Measurements from ENCODE around the gene HLA-G. TPM values are rescaled to one million over a fixed set of nuclear protein-coding genes. Genes with fewer than 3 reads are reported as not detected.
"Not testable (repeated sequence)": the region's sequence is repeated elsewhere in the genome, so short reads cannot be mapped to it uniquely, and the experiment has no call there.

The HLA-G gene
- polyA plus RNA-seq (2013, experiment 1 of 2): not detected
- not detected for polyA plus RNA-seq (2013, experiment 2 of 2)

- H3K27me3 ChIP-seq (ENCODE audit: control insufficient read depth in 3 of 3, insufficient read depth in 3 of 3, low read depth in 1 of 3, low read length in 3 of 3): peaks cover 7 to 66% (median 34%) of the 10 kb centered on the region in 3 experiments
- no peak within 1 kb of the TSS for H4K8ac ChIP-seq (ENCODE audit: low read depth, low read length)
- H3K14ac ChIP-seq (ENCODE audit: low read length): peak within 1 kb of the TSS; percentile 64
- no peak within 1 kb of the TSS for H2BK15ac ChIP-seq (ENCODE audit: low read length)
- peak within 1 kb of the TSS; percentile 57 for H3K4me2 ChIP-seq (ENCODE audit: insufficient read depth, low read length, poor library complexity, severe bottlenecking)
- H3K23ac ChIP-seq (ENCODE audit: low read depth, low read length, poor library complexity): peak within 1 kb of the TSS; percentile 67
- no peak for DNase-seq (ENCODE audit: low spot score)
- no peak within 1 kb of the TSS for H2BK12ac ChIP-seq (ENCODE audit: low read length)
- peak within 1 kb of the TSS; percentile 90 for H3K18ac ChIP-seq (ENCODE audit: low read length)
- H3K9me3 ChIP-seq (replicated peaks in 1 of 2; ENCODE audit: control insufficient read depth in 2 of 2, insufficient read depth in 1 of 2, low read depth in 1 of 2, low read length in 2 of 2): peaks cover 0 to 3% of the 10 kb centered on the region in 2 donors
- peak within 1 kb of the TSS; percentile 55 for H3K9ac ChIP-seq (ENCODE audit: low read depth, low read length, poor library complexity)
- no peak within 1 kb of the TSS for H2AK5ac ChIP-seq (ENCODE audit: low read depth, low read length)
- H3K4me3 ChIP-seq (ENCODE audit: low read length in 2 of 2): peak within 1 kb of the TSS in 1 of 2 donors; percentile 43
- H2AFZ ChIP-seq (ENCODE audit: low read length): peak within 1 kb of the TSS; percentile 59
- H3K4me1 ChIP-seq (ENCODE audit: control insufficient read depth in 2 of 2, insufficient read depth in 1 of 2, low read depth in 1 of 2, low read length in 2 of 2): peaks cover 0 to 4% of the 10 kb centered on the region in 2 donors
- no peaks in the 10 kb centered on the region for H3K79me1 ChIP-seq (ENCODE audit: low read depth, low read length)
- no peaks in the 10 kb centered on the region for H3K36me3 ChIP-seq (replicated peaks in 1 of 2; ENCODE audit: control insufficient read depth in 2 of 2, insufficient read depth in 2 of 2, low read length in 2 of 2)
- H2BK5ac ChIP-seq (ENCODE audit: low read length): no peak within 1 kb of the TSS
- H4K91ac ChIP-seq (ENCODE audit: low read depth, low read length, poor library complexity): no peak within 1 kb of the TSS
- no peak within 1 kb of the TSS for H3K27ac ChIP-seq (replicated peaks; ENCODE audit: low read length)
- H2BK120ac ChIP-seq (ENCODE audit: low read depth, low read length): no peak within 1 kb of the TSS
- no peak within 1 kb of the TSS for H3K4ac ChIP-seq (ENCODE audit: low read length)
- no CpG with 5 or more reads among the region's 75 CpGs for WGBS, 2 donors (ENCODE audit: extremely low coverage in 2 of 2, insufficient read length in 2 of 2, insufficient replicate concordance in 1 of 2)
Observed at GRCh38 chr6:29827579-29828470, at the start of gene HLA-G. Gene HLA-G (plus strand): TSS chr6:29827825. CDS start chr6:29827845, 20 bp downstream.

- H3K4me1 ChIP-seq (ENCODE audit: control insufficient read depth in 2 of 2, insufficient read depth in 1 of 2, low read depth in 1 of 2, low read length in 2 of 2); H3K27me3 ChIP-seq (ENCODE audit: control insufficient read depth in 3 of 3, insufficient read depth in 3 of 3, low read depth in 1 of 3, low read length in 3 of 3); H3K36me3 ChIP-seq (replicated peaks in 1 of 2; ENCODE audit: control insufficient read depth in 2 of 2, insufficient read depth in 2 of 2, low read length in 2 of 2); H3K4me2 ChIP-seq (ENCODE audit: insufficient read depth, low read length, poor library complexity, severe bottlenecking); H2AK5ac ChIP-seq (ENCODE audit: low read depth, low read length); H3K27ac ChIP-seq (replicated peaks; ENCODE audit: low read length); H2BK15ac ChIP-seq (ENCODE audit: low read length); H3K9me3 ChIP-seq (replicated peaks in 1 of 2; ENCODE audit: control insufficient read depth in 2 of 2, insufficient read depth in 1 of 2, low read depth in 1 of 2, low read length in 2 of 2); H3K14ac ChIP-seq (ENCODE audit: low read length); H4K8ac ChIP-seq (ENCODE audit: low read depth, low read length); H2BK12ac ChIP-seq (ENCODE audit: low read length); H4K91ac ChIP-seq (ENCODE audit: low read depth, low read length, poor library complexity); H3K9ac ChIP-seq (ENCODE audit: low read depth, low read length, poor library complexity); H2BK120ac ChIP-seq (ENCODE audit: low read depth, low read length); H3K18ac ChIP-seq (ENCODE audit: low read length); H3K23ac ChIP-seq (ENCODE audit: low read depth, low read length, poor library complexity); H2BK5ac ChIP-seq (ENCODE audit: low read length); H3K4me3 ChIP-seq (ENCODE audit: low read length in 2 of 2); H3K79me1 ChIP-seq (ENCODE audit: low read depth, low read length); DNase-seq (ENCODE audit: low spot score); H3K4ac ChIP-seq (ENCODE audit: low read length): not testable (repeated sequence)
- H2AFZ ChIP-seq (ENCODE audit: low read length): peak overlapping the region; percentile 29
- WGBS, 2 donors (ENCODE audit: extremely low coverage in 2 of 2, insufficient read length in 2 of 2, insufficient replicate concordance in 1 of 2): no CpG with 5 or more reads among the region's 13 CpGs
Observed at GRCh38 chr6:29780019-29780698, 47.5 kb upstream of the HLA-G start.

- no peak overlapping the region for H2BK5ac ChIP-seq (ENCODE audit: low read length)
- peaks cover 0 to 2% of the 10 kb centered on the region in 2 donors for H3K4me1 ChIP-seq (ENCODE audit: control insufficient read depth in 2 of 2, insufficient read depth in 1 of 2, low read depth in 1 of 2, low read length in 2 of 2)
- H2BK12ac ChIP-seq (ENCODE audit: low read length): no peak overlapping the region
- H2BK120ac ChIP-seq (ENCODE audit: low read depth, low read length): no peak overlapping the region
- no peak overlapping the region for H3K23ac ChIP-seq (ENCODE audit: low read depth, low read length, poor library complexity)
- no peak overlapping the region for H2AK5ac ChIP-seq (ENCODE audit: low read depth, low read length)
- no peak overlapping the region for H3K4ac ChIP-seq (ENCODE audit: low read length)
- no peaks in the 10 kb centered on the region for H3K36me3 ChIP-seq (replicated peaks in 1 of 2; ENCODE audit: control insufficient read depth in 2 of 2, insufficient read depth in 2 of 2, low read length in 2 of 2)
- no peak overlapping the region for H3K27ac ChIP-seq (replicated peaks; ENCODE audit: low read length)
- H3K9ac ChIP-seq (ENCODE audit: low read depth, low read length, poor library complexity): no peak overlapping the region
- DNase-seq (ENCODE audit: low spot score): no peak
- no peak overlapping the region for H3K4me2 ChIP-seq (ENCODE audit: insufficient read depth, low read length, poor library complexity, severe bottlenecking)
- WGBS, 2 donors (ENCODE audit: extremely low coverage in 2 of 2, insufficient read length in 2 of 2, insufficient replicate concordance in 1 of 2): no CpG with 5 or more reads among the region's 1 CpG
- peaks cover 14 to 50% (median 34%) of the 10 kb centered on the region in 3 experiments for H3K27me3 ChIP-seq (ENCODE audit: control insufficient read depth in 3 of 3, insufficient read depth in 3 of 3, low read depth in 1 of 3, low read length in 3 of 3)
- no peak overlapping the region for H4K8ac ChIP-seq (ENCODE audit: low read depth, low read length)
- H2BK15ac ChIP-seq (ENCODE audit: low read length): no peak overlapping the region
- H3K4me3 ChIP-seq (ENCODE audit: low read length in 2 of 2): no peak overlapping the region
- H4K91ac ChIP-seq (ENCODE audit: low read depth, low read length, poor library complexity): no peak overlapping the region
- H3K79me1 ChIP-seq (ENCODE audit: low read depth, low read length): peaks cover 2% of the 10 kb centered on the region
- no peak overlapping the region for H2AFZ ChIP-seq (ENCODE audit: low read length)
- no peak overlapping the region for H3K14ac ChIP-seq (ENCODE audit: low read length)
- H3K18ac ChIP-seq (ENCODE audit: low read length): no peak overlapping the region
- H3K9me3 ChIP-seq (replicated peaks in 1 of 2; ENCODE audit: control insufficient read depth in 2 of 2, insufficient read depth in 1 of 2, low read depth in 1 of 2, low read length in 2 of 2): peaks cover 0 to 3% of the 10 kb centered on the region in 2 donors
Observed at GRCh38 chr6:29789176-29789575, 38.4 kb upstream of the HLA-G start.

- no CpG with 5 or more reads among the region's 3 CpGs for WGBS, 2 donors (ENCODE audit: extremely low coverage in 2 of 2, insufficient read length in 2 of 2, insufficient replicate concordance in 1 of 2)
- Histone ChIP-seq H2BK12ac (ENCODE audit: low read length) (no peak overlapping the region), H3K4ac (ENCODE audit: low read length) (no peak overlapping the region), H3K4me2 (ENCODE audit: insufficient read depth, low read length, poor library complexity, severe bottlenecking) (no peak overlapping the region), H3K27me3 (ENCODE audit: control insufficient read depth in 3 of 3, insufficient read depth in 3 of 3, low read depth in 1 of 3, low read length in 3 of 3) (peaks cover 14 to 61% (median 34%) of the 10 kb centered on the region in 3 experiments), H3K9me3 (replicated peaks in 1 of 2; ENCODE audit: control insufficient read depth in 2 of 2, insufficient read depth in 1 of 2, low read depth in 1 of 2, low read length in 2 of 2) (peaks cover 0 to 3% of the 10 kb centered on the region in 2 donors), H3K36me3 (replicated peaks in 1 of 2; ENCODE audit: control insufficient read depth in 2 of 2, insufficient read depth in 2 of 2, low read length in 2 of 2) (no peaks in the 10 kb centered on the region), H2BK15ac (ENCODE audit: low read length) (no peak overlapping the region), H4K8ac (ENCODE audit: low read depth, low read length) (no peak overlapping the region), H3K9ac (ENCODE audit: low read depth, low read length, poor library complexity) (no peak overlapping the region), H3K14ac (ENCODE audit: low read length) (no peak overlapping the region), H2AFZ (ENCODE audit: low read length) (no peak overlapping the region), H3K4me3 (ENCODE audit: low read length in 2 of 2) (no peak overlapping the region), H4K91ac (ENCODE audit: low read depth, low read length, poor library complexity) (no peak overlapping the region), H2BK5ac (ENCODE audit: low read length) (no peak overlapping the region), H3K4me1 (ENCODE audit: control insufficient read depth in 2 of 2, insufficient read depth in 1 of 2, low read depth in 1 of 2, low read length in 2 of 2) (peaks cover 0 to 2% of the 10 kb centered on the region in 2 donors), H3K79me1 (ENCODE audit: low read depth, low read length) (peaks cover 2% of the 10 kb centered on the region), H3K23ac (ENCODE audit: low read depth, low read length, poor library complexity) (no peak overlapping the region), H2BK120ac (ENCODE audit: low read depth, low read length) (no peak overlapping the region), H3K18ac (ENCODE audit: low read length) (no peak overlapping the region), H2AK5ac (ENCODE audit: low read depth, low read length) (no peak overlapping the region), H3K27ac (replicated peaks; ENCODE audit: low read length) (no peak overlapping the region)
- DNase-seq (ENCODE audit: low spot score): no peak
Observed at GRCh38 chr6:29790626-29791025, 37.0 kb upstream of the HLA-G start.
